ENCODE measurements around the gene SYNE4.

DNA sequence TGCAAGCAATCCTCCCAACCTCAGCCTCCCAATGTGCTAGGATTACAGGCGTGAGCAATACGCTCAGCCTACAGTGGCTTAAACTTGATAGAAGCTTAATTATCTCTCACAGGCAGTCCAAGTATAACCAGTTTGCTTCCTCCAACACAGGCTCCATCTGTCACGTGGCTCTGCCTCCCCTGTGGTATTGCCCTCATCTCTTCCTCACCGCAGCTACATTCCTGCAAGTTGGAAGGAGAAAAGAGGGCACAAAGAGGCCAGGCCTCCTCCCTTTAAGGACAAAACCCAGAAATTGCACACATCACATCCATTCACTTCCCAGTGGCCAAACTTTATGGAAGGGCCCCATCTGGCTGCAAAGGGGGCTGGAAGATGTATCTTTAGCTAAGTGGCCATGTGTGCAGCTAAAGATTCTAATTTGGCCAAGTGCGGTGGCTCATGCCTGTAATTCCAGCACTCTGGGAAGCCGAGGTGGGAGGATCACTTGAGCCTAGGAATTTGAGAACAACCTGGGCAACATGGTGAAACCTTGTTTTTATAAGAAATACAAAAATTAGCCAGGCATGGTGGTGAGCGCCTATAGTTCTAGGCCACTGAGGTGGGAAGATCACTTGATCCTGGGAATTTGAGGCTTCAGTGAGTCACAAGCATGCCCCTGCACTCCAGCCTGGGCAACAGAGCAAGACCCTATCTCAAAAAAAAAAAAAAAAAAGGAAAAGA is 16.7 kb downstream of the SYNE4 start:
- TF ChIP-seq EZH2 (IDR thresholded peaks at IDR 0.05; ENCODE audit: borderline replicate concordance, low read depth, low read length, severe bottlenecking) (no peak), CTCF (IDR thresholded peaks at IDR 0.05; ENCODE audit: extremely low read depth in 1 of 2, insufficient read depth in 1 of 2, low read depth in 1 of 2, low read length in 2 of 2) (no peak)

All from endothelial cell of umbilical vein (primary cell).